ENCODE data around the gene COL13A1.

- TF ChIP-seq ZNF274 (IDR thresholded peaks at IDR 0.05; ENCODE audit: low read depth, low read length), result no peak
- no peak for TF ChIP-seq SUZ12 (IDR thresholded peaks at IDR 0.05; ENCODE audit: extremely low read depth, insufficient read depth, insufficient read length)
Observed at GRCh38 chr10:69866688-69867461, 65.2 kb downstream of the COL13A1 start.

Data from NT2/D1 (cell line).